OCI-LY7 (cell line): Measurements from ENCODE around the gene AP4S1. TPM values are rescaled to one million over a fixed set of nuclear protein-coding genes. Genes with fewer than 3 reads are reported as not detected.

Source experiments
- BruUV-seq: library from RNA; stranded (reverse); fragments of 400-500 nt; replicated peaks from 2 replicates; lab custom pipeline; 2021; lab: Mats Ljungman, UMichigan
- CTCF ChIA-PET: fragments of 300-600 bp; sonication (Branson Sonifier 250); formaldehyde crosslinking; loops from one replicate; lab custom pipeline; 2022; ENCODE audit warnings: antibody characterized with exemption; ENCODE audit not compliant: unreplicated experiment; lab: Charles Lee
- POLR2A ChIA-PET: fragments of 300-600 bp; sonication (Branson Sonifier 250); formaldehyde crosslinking; loops from one replicate; lab custom pipeline; 2022; ENCODE audit warnings: antibody characterized with exemption; lab: Charles Lee
- DNase-seq: peaks from one replicate; pipeline ENCODE4 v3.0.0-alpha.2; 2015; ENCODE audit warnings: low spot score
- H2AFZ ChIP-seq: fragments of 200-600 bp; sonication (generic), shearing (Covaris generic); 2 replicates; pipeline ENCODE4 v1.6.1; 2014; ENCODE audit warnings: mild to moderate bottlenecking, antibody characterized with exemption, low read length, moderate library complexity
- H3K27ac ChIP-seq: fragments of 200-600 bp; sonication (generic); 2 replicates; pipeline ENCODE4 v1.5.1; 2014; ENCODE audit warnings: mixed run types, low read depth, mild to moderate bottlenecking, moderate library complexity, low read length, inconsistent platforms; ENCODE audit not compliant: poor library complexity, severe bottlenecking
- H3K36me3 ChIP-seq: fragments of 200-600 bp; sonication (generic); 2 replicates; pipeline ENCODE4 v1.6.1; 2014; ENCODE audit warnings: mild to moderate bottlenecking, antibody characterized with exemption, low read length, moderate library complexity, mixed read lengths; ENCODE audit not compliant: insufficient read depth
- H3K4me1 ChIP-seq: fragments of 200-600 bp; sonication (generic); 2 replicates; pipeline ENCODE4 v1.5.1; 2014; ENCODE audit warnings: mild to moderate bottlenecking, low read length; ENCODE audit not compliant: insufficient read depth, poor library complexity, severe bottlenecking
- H3K4me2 ChIP-seq: fragments of 200-600 bp; sonication (generic); 2 replicates; pipeline ENCODE4 v1.6.1; 2014; ENCODE audit warnings: mild to moderate bottlenecking, low read length
- H3K4me3 ChIP-seq: fragments of 200-600 bp; sonication (generic); 2 replicates; pipeline ENCODE4 v1.5.1; 2014; ENCODE audit warnings: mild to moderate bottlenecking, low read depth, low read length; ENCODE audit not compliant: poor library complexity, severe bottlenecking
- H3K79me2 ChIP-seq: fragments of 200-600 bp; sonication (generic); 2 replicates; pipeline ENCODE4 v1.6.1; 2016; ENCODE audit warnings: low read depth, mild to moderate bottlenecking, low read length, moderate library complexity, mixed read lengths; ENCODE audit not compliant: insufficient read depth
- H3K9me2 ChIP-seq: fragments of 200-600 bp; sonication (generic); 2 replicates; pipeline ENCODE4 v1.6.1; 2016; ENCODE audit warnings: mild to moderate bottlenecking, low read length, mixed read lengths; ENCODE audit not compliant: insufficient read depth
- H3K9me3 ChIP-seq: fragments of 200-600 bp; sonication (generic); 2 replicates; pipeline ENCODE4 v1.6.1; 2014; ENCODE audit warnings: mild to moderate bottlenecking, mixed run types, low read length, mixed read lengths
- H4K20me1 ChIP-seq: fragments of 200-600 bp; sonication (generic); 2 replicates; pipeline ENCODE4 v1.6.1; 2014; ENCODE audit warnings: mild to moderate bottlenecking, antibody characterized with exemption, low read length, moderate library complexity, mixed read lengths; ENCODE audit not compliant: insufficient read depth
- EZH2phosphoT487 ChIP-seq: fragments of 200-600 bp; sonication (generic); IDR thresholded peaks from 2 replicates; pipeline ENCODE4 v1.6.1; 2018; ENCODE audit warnings: low read depth, borderline replicate concordance, mild to moderate bottlenecking, mixed run types, antibody characterized with exemption, low read length, moderate library complexity, mixed read lengths
- intact Hi-C: fragments of 100-400 bp; cut with micrococcal nuclease; formaldehyde crosslinking; loops from one replicate; pipeline ENCODE4 v1.10.0; 2022; ENCODE audit not compliant: unreplicated experiment
- total RNA-seq, 2 experiments: library from RNA; depleted of rRNA in 1 of 2; stranded (reverse); fragments of >200 nt in 1 of 2; shearing (Covaris generic) in 1 of 2; gene quantifications; 2 replicates each; pipeline ENCODE4 v1.2.3, GENCODE V29; 2014 to 2022
- TF ChIP-seq, protein P1 (sequence below): fragments of 200-600 bp; sonication (generic); conservative IDR thresholded peaks from 2 replicates; pipeline ENCODE4 v1.5.1; 2014; ENCODE audit warnings: mild to moderate bottlenecking, antibody characterized with exemption, low read length, moderate library complexity, mixed read lengths

The AP4S1 gene
- total RNA-seq, 2 experiments from 2014 or later: 7.6 to 10.4 TPM

DNA sequence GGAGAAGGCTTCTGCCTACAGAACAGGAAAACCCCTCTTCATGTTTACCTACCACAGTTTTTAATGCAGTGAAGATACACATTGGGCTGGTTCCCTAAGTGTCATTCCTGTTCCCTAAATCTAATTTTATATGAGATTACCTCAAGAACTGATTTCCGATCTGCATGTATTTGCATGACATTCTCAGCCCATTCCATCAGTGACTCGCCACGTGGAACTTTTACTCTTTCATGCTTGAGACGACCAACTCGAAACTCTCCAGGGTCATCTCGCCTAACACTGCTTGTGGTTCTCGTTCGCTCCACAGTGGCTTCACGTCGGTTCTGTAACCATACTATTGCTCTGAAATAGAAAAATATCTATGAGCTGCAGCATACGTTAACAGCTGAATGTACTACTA is 83.8 kb downstream of the AP4S1 start:
- no peak overlapping the region for H3K4me2 ChIP-seq
- no peaks in the 10 kb centered on the region for H3K4me1 ChIP-seq
- no peak overlapping the region for H2AFZ ChIP-seq
- peaks cover 100% of the 10 kb centered on the region for H3K36me3 ChIP-seq
- H3K4me3 ChIP-seq: no peak overlapping the region
- no peak for TF ChIP-seq EZH2phosphoT487
- TF ChIP-seq, protein P1, sequence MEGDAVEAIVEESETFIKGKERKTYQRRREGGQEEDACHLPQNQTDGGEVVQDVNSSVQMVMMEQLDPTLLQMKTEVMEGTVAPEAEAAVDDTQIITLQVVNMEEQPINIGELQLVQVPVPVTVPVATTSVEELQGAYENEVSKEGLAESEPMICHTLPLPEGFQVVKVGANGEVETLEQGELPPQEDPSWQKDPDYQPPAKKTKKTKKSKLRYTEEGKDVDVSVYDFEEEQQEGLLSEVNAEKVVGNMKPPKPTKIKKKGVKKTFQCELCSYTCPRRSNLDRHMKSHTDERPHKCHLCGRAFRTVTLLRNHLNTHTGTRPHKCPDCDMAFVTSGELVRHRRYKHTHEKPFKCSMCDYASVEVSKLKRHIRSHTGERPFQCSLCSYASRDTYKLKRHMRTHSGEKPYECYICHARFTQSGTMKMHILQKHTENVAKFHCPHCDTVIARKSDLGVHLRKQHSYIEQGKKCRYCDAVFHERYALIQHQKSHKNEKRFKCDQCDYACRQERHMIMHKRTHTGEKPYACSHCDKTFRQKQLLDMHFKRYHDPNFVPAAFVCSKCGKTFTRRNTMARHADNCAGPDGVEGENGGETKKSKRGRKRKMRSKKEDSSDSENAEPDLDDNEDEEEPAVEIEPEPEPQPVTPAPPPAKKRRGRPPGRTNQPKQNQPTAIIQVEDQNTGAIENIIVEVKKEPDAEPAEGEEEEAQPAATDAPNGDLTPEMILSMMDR: no peak
- no peaks in the 10 kb centered on the region for H3K79me2 ChIP-seq
- H4K20me1 ChIP-seq: no peaks in the 10 kb centered on the region
- H3K27ac ChIP-seq: no peak overlapping the region
- no TSS peak for BruUV-seq
- intact Hi-C loops: no loop called here
- DNase-seq: no peak
- POLR2A ChIA-PET: no interaction called here
- CTCF ChIA-PET: no interaction called here
- no peaks in the 10 kb centered on the region for H3K9me3 ChIP-seq
- H3K9me2 ChIP-seq: no peaks in the 10 kb centered on the region

DNA sequence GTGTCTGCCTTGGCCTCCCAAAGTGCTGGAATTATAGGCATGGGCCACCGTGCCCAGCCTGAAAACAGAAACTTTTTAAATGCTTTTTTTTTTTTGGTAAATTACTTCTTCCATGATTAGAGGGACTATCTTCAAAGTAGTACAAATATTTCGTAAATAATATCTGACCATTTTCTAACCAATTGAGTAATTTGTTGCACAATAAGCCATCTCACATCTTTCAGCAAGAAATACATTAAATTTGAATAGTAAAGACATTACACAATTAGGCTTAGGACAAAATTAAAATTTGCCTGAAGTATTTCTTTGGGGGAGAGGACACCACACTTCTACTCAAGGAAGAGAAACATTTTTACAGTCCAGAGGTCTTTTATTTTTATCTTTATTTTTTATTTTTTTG is 85.4 kb downstream of the AP4S1 start:
- no peaks in the 10 kb centered on the region for H3K9me2 ChIP-seq
- ChIA-PET CTCF (no interaction called here), POLR2A (interaction anchor here (0.7 kb wide), 1 partner anchor 59 kb away, joined by 3 read pairs; no protein-coding TSS in a partner anchor)
- TF ChIP-seq, protein P1: no peak
- no peak for TF ChIP-seq EZH2phosphoT487
- H3K4me2 ChIP-seq: no peak overlapping the region
- intact Hi-C loops: no loop called here
- no peak for DNase-seq
- H3K27ac ChIP-seq: no peak overlapping the region
- no peaks in the 10 kb centered on the region for H3K79me2 ChIP-seq
- no peaks in the 10 kb centered on the region for H3K4me1 ChIP-seq
- no TSS peak for BruUV-seq
- H3K9me3 ChIP-seq: no peaks in the 10 kb centered on the region
- no peaks in the 10 kb centered on the region for H4K20me1 ChIP-seq
- H2AFZ ChIP-seq: no peak overlapping the region
- no peak overlapping the region for H3K4me3 ChIP-seq
- peaks cover 99% of the 10 kb centered on the region for H3K36me3 ChIP-seq

DNA sequence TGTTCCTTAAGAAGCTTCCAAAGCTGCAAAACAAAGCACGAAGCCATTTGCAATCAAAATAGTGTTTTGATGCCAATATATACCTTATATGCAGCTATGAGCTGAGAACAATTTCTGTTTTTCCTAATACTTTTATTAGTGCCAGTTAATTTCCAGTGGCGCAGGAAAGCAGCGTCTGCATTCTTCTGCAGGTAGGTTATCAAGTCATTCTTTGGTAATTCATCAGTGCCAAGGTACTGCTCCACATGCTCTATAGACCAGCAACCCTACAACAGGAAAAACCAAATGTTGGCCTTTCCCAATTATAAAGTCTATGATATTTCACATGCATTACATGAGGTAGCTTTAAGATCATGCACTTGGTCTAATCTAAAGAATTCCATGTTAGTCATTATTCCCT is 88.3 kb downstream of the AP4S1 start:
- Histone ChIP-seq H3K27ac (no peak overlapping the region), H3K9me2 (no peaks in the 10 kb centered on the region), H3K4me2 (no peak overlapping the region), H3K4me3 (no peak overlapping the region), H4K20me1 (no peaks in the 10 kb centered on the region), H2AFZ (no peak overlapping the region), H3K36me3 (peaks cover 97% of the 10 kb centered on the region), H3K4me1 (no peaks in the 10 kb centered on the region), H3K9me3 (no peaks in the 10 kb centered on the region), H3K79me2 (no peaks in the 10 kb centered on the region)
- intact Hi-C loops: no loop called here
- ChIA-PET CTCF (no interaction called here), POLR2A (no interaction called here)
- no peak for DNase-seq
- BruUV-seq: no TSS peak
- TF ChIP-seq, protein P1: no peak
- TF ChIP-seq EZH2phosphoT487: no peak
